Activated CD4-positive, alpha-beta T cell treated with anti-CD3 and anti-CD28 coated beads for 36 hours (primary cell): ENCODE measurements around the gene FARP2. TPM values are rescaled to one million over a fixed set of nuclear protein-coding genes. Genes with fewer than 3 reads are reported as not detected.

Experiments
- ATAC-seq: fragments of 200-7000 bp; cut with Tn5 transposase; one replicate; pipeline ENCODE4 v1.10.0; 2021; ENCODE audit warnings: mild to moderate bottlenecking, moderate library complexity
- CTCF ChIA-PET: fragments of 350-600 bp; sonication (Branson Sonifier 250); formaldehyde crosslinking; loops from one replicate; lab custom pipeline; 2021; ENCODE audit warnings: antibody characterized with exemption; lab: Charles Lee
- POLR2A ChIA-PET: fragments of 350-600 bp; sonication (Branson Sonifier 250); formaldehyde crosslinking; loops from one replicate; lab custom pipeline; 2021; ENCODE audit warnings: antibody characterized with exemption, inconsistent platforms; lab: Charles Lee
- DNase-seq: peaks from one replicate; pipeline ENCODE4 v3.0.0-alpha.2; 2020
- H3K27ac Mint-ChIP-seq: one replicate; pipeline ENCODE4 v1.8.0; 2021; ENCODE audit warnings: mixed read lengths
- H3K27me3 Mint-ChIP-seq: one replicate; pipeline ENCODE4 v1.8.0; 2021; ENCODE audit warnings: mixed read lengths
- H3K36me3 Mint-ChIP-seq: one replicate; pipeline ENCODE4 v1.8.0; 2021; ENCODE audit warnings: low read depth, mixed read lengths
- H3K4me1 Mint-ChIP-seq: one replicate; pipeline ENCODE4 v1.8.0; 2021; ENCODE audit warnings: mixed read lengths
- H3K4me3 Mint-ChIP-seq: one replicate; pipeline ENCODE4 v1.8.0; 2021; ENCODE audit warnings: mild to moderate bottlenecking, moderate library complexity, mixed read lengths
- H3K9me3 Mint-ChIP-seq: one replicate; pipeline ENCODE4 v1.8.0; 2021; ENCODE audit warnings: low read depth, mixed read lengths
- intact Hi-C, 2 experiments: fragments of 100-400 bp; cut with DNase I in 1 of 2; cut with micrococcal nuclease in 1 of 2; formaldehyde crosslinking; loops; one replicate each; pipeline versions ENCODE4 v1.14.2 to v1.15.1; 2022 to 2024; cut with DNase I, micrococcal nuclease
- total RNA-seq, 2 experiments: library from RNA; stranded (reverse); gene quantifications; one replicate each; pipeline ENCODE4 v1.2.3, GENCODE V29; 2021

Gene FARP2
- total RNA-seq, 2 experiments from 2014 or later: 29.0 to 30.7 TPM

- ATAC-seq (no peak), DNase-seq (no peak)
- POLR2A ChIA-PET: interaction anchor here (0.6 kb wide), 1 partner anchor 308 kb away, joined by 3 read pairs; no protein-coding TSS in a partner anchor
- Mint-ChIP-seq H3K4me3 (no peak overlapping the region), H3K4me1 (peaks cover 48% of the 10 kb centered on the region), H3K27me3 (no peaks in the 10 kb centered on the region), H3K27ac (no peak overlapping the region), H3K9me3 (no peaks in the 10 kb centered on the region), H3K36me3 (peaks cover 54% of the 10 kb centered on the region)
- CTCF ChIA-PET: no interaction called here
- intact Hi-C loops: no loop called here
Measured at GRCh38 chr2:241323778-241324177, 32.3 kb upstream of the FARP2 start.

DNA sequence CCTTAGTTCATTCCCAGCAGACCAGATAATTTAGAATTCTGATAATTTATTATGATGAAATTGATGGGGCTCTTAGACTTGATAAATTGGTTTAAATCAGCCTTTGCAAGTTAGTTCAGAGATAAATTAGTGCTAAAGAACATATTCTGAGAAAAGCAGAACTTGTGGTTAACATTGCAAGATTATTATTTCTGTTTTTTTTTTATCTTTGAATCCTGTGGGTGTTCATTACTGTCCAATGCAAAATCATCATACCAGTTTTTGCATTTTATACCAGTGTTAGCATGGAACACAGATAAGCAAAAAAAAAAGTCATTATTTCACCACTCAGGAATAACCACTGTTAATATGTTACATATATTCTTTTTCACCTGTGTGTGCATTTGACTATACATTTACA, 31.3 kb upstream of the FARP2 start:
- H3K27ac Mint-ChIP-seq: no peak overlapping the region
- DNase-seq (no peak), ATAC-seq (no peak)
- H3K9me3 Mint-ChIP-seq: no peaks in the 10 kb centered on the region
- H3K27me3 Mint-ChIP-seq: no peaks in the 10 kb centered on the region
- CTCF ChIA-PET: no interaction called here
- H3K4me1 Mint-ChIP-seq: peaks cover 40% of the 10 kb centered on the region
- POLR2A ChIA-PET: no interaction called here
- intact Hi-C loops: no loop called here
- H3K4me3 Mint-ChIP-seq: no peak overlapping the region
- H3K36me3 Mint-ChIP-seq: peaks cover 48% of the 10 kb centered on the region

GRCh38 chr2:241325257-241325656, 30.8 kb upstream of the FARP2 start:
- intact Hi-C loops: no loop called here
- H3K9me3 Mint-ChIP-seq: no peaks in the 10 kb centered on the region
- no peaks in the 10 kb centered on the region for H3K27me3 Mint-ChIP-seq
- no peak overlapping the region for H3K27ac Mint-ChIP-seq
- ChIA-PET POLR2A (no interaction called here), CTCF (no interaction called here)
- H3K4me1 Mint-ChIP-seq: peaks cover 35% of the 10 kb centered on the region
- H3K4me3 Mint-ChIP-seq: no peak overlapping the region
- peaks cover 46% of the 10 kb centered on the region for H3K36me3 Mint-ChIP-seq
- ATAC-seq (no peak), DNase-seq (no peak)

- intact Hi-C loops: no loop called here
- no peak overlapping the region for H3K27ac Mint-ChIP-seq
Measured at GRCh38 chr2:241329669-241330615, 26.1 kb upstream of the FARP2 start.

DNA sequence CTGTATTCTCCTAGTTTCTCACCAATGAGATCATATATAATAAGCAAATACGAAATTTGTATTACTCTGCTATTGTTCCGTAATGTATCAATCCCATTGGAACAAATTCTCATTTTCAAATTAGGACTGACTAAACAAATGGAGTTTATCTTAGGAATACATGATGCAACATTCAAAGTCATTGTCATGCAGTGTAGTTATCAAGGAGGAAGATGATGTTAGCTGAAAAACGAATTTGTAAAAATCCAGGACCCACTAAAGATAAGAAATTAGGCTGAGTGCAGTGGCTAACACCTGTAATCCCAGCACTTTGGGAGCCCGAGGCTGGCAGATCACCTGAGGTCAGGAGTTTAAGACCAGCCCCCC, 25.5 kb upstream of the FARP2 start:
- Mint-ChIP-seq H3K36me3 (peaks cover 36% of the 10 kb centered on the region), H3K27me3 (no peaks in the 10 kb centered on the region), H3K4me3 (no peak overlapping the region), H3K27ac (no peak overlapping the region), H3K4me1 (peaks cover 10% of the 10 kb centered on the region), H3K9me3 (no peaks in the 10 kb centered on the region)
- intact Hi-C loops: no loop called here
- POLR2A ChIA-PET: interaction anchor here (1.5 kb wide), 1 partner anchor 229 kb away, joined by 3 read pairs; the partner anchor contains the start of gene MTERF4
- no peak for ATAC-seq
- CTCF ChIA-PET: no interaction called here
- DNase-seq: no peak

More at GRCh38 chr2:241329669-241330615, 26.1 kb upstream of the FARP2 start:
- H3K27me3 Mint-ChIP-seq: no peaks in the 10 kb centered on the region
- peaks cover 6% of the 10 kb centered on the region for H3K4me1 Mint-ChIP-seq
- CTCF ChIA-PET: no interaction called here
- POLR2A ChIA-PET: interaction anchor here (1.5 kb wide), 1 partner anchor 228 kb away, joined by 3 read pairs; the partner anchor contains the start of gene MTERF4
- no peak for ATAC-seq
- DNase-seq: no peak
- peaks cover 35% of the 10 kb centered on the region for H3K36me3 Mint-ChIP-seq
- H3K4me3 Mint-ChIP-seq: no peak overlapping the region
- H3K9me3 Mint-ChIP-seq: no peaks in the 10 kb centered on the region

DNA sequence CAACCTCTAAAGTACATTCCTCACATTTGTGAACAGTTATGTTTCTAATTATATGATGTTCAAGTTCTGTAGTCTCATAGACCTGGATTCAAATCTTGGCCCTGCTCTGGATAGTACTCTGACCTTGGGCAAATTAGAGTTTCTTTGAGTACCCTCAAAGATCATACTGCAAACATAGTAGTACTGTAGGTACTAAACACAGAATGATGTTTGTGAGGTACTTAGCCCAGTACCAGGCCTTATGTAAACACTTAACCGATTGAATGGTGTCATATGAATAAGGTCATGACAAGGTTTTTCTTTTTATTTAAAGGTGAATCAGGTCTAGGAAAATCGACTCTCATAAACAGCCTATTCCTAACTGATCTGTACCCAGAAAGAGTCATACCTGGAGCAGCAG, 21.3 kb upstream of the FARP2 start:
- H3K36me3 Mint-ChIP-seq: peaks cover 39% of the 10 kb centered on the region
- no peak overlapping the region for H3K4me3 Mint-ChIP-seq
- no peak for DNase-seq
- ChIA-PET CTCF (no interaction called here), POLR2A (no interaction called here)
- intact Hi-C loops: no loop called here
- H3K9me3 Mint-ChIP-seq: no peaks in the 10 kb centered on the region
- ATAC-seq: no peak
- no peaks in the 10 kb centered on the region for H3K27me3 Mint-ChIP-seq
- H3K4me1 Mint-ChIP-seq: peaks cover 25% of the 10 kb centered on the region
- no peak overlapping the region for H3K27ac Mint-ChIP-seq

GRCh38 chr2:241339839-241340630, 16.1 kb upstream of the FARP2 start:
- ChIA-PET POLR2A (no interaction called here), CTCF (interaction anchor here (1.6 kb wide), 1 partner anchor 10 kb away, joined by 4 read pairs; no protein-coding TSS in a partner anchor)
- H3K27me3 Mint-ChIP-seq: no peaks in the 10 kb centered on the region
- intact Hi-C loops: no loop called here
- no peak for DNase-seq
- peaks cover 64% of the 10 kb centered on the region for H3K36me3 Mint-ChIP-seq
- no peak overlapping the region for H3K27ac Mint-ChIP-seq
- no peak for ATAC-seq
- no peak overlapping the region for H3K4me3 Mint-ChIP-seq
- peaks cover 37% of the 10 kb centered on the region for H3K4me1 Mint-ChIP-seq
- no peaks in the 10 kb centered on the region for H3K9me3 Mint-ChIP-seq

- Mint-ChIP-seq H3K27ac (peak overlapping the region; percentile 63), H3K4me3 (no peak overlapping the region), H3K4me1 (peaks cover 31% of the 10 kb centered on the region), H3K9me3 (no peaks in the 10 kb centered on the region), H3K36me3 (peaks cover 61% of the 10 kb centered on the region), H3K27me3 (no peaks in the 10 kb centered on the region)
- ChIA-PET CTCF (interaction anchor here (1.6 kb wide), 1 partner anchor 9 kb away, joined by 4 read pairs; no protein-coding TSS in a partner anchor), POLR2A (no interaction called here)
- intact Hi-C loops: no loop called here
- DNase-seq (no peak), ATAC-seq (peak; percentile 40)
Measured at GRCh38 chr2:241340631-241341163, 15.4 kb upstream of the FARP2 start.

GRCh38 chr2:241344925-241345651, 11.0 kb upstream of the FARP2 start:
- CTCF ChIA-PET: interaction anchor here (0.6 to 1.0 kb wide), 2 partner anchors 13 to 246 kb away, joined by 3 to 4 read pairs; no protein-coding TSS in a partner anchor

DNA sequence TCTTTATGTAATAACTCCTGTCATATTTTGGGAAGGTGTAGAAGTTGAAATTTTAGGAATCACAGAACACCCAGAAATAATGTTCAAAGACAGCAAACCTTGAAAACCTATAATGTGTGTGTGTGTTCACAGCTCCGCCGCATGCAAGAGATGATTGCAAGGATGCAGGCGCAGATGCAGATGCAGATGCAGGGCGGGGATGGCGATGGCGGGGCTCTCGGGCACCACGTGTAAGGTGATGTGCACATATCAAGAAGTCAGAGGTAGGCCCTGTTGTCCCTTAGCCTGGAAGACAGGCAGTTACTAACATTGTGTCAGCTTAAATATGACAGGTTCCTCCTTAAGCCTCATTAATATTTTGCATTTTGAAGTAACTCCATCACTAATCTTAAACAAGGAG, 6.1 kb upstream of the FARP2 start:
- POLR2A ChIA-PET: no interaction called here
- ATAC-seq: no peak
- Mint-ChIP-seq H3K27me3 (no peaks in the 10 kb centered on the region), H3K27ac (no peak overlapping the region), H3K9me3 (no peaks in the 10 kb centered on the region), H3K4me3 (no peak overlapping the region), H3K36me3 (peaks cover 38% of the 10 kb centered on the region), H3K4me1 (peaks cover 13% of the 10 kb centered on the region)
- no peak for DNase-seq
- CTCF ChIA-PET: interaction anchor here (1.3 kb wide), 1 partner anchor 9 kb away, joined by 4 read pairs; no protein-coding TSS in a partner anchor
- intact Hi-C loops: loop anchor here (10.0 kb wide), 3 partner anchors 265 to 1325 kb away; partner anchors contain the start of genes DUSP28 (in 1 of the 2), NDUFA10 (in 1 of the 2) and RNPEPL1 (in 1 of the 2)

More at GRCh38 chr2:241344925-241345651, 11.0 kb upstream of the FARP2 start:
- POLR2A ChIA-PET: no interaction called here
- intact Hi-C loops: no loop called here
- no peak overlapping the region for H3K27ac Mint-ChIP-seq
- no peaks in the 10 kb centered on the region for H3K9me3 Mint-ChIP-seq
- no peaks in the 10 kb centered on the region for H3K27me3 Mint-ChIP-seq
- ATAC-seq: no peak
- no peak for DNase-seq
- peaks cover 14% of the 10 kb centered on the region for H3K4me1 Mint-ChIP-seq
- no peak overlapping the region for H3K4me3 Mint-ChIP-seq
- peaks cover 53% of the 10 kb centered on the region for H3K36me3 Mint-ChIP-seq
